Stimulated activated CD8-positive, alpha-beta memory T cell treated with anti-CD3 and anti-CD28 coated beads, Interleukin-4, amount 100 ng/mL, for 24 hours (primary cell): ENCODE data around the gene CXCL14.
"Not testable (repeated sequence)": the region's sequence is repeated elsewhere in the genome, so short reads cannot be mapped to it uniquely, and the experiment has no call there.

Source experiments
- DNase-seq: peaks from one replicate; pipeline ENCODE4 v3.0.0-alpha.2; 2020; ENCODE audit warnings: low read depth

The CXCL14 gene

GRCh38 chr5:135543001-135543484, 35.7 kb downstream of the CXCL14 start:
- no peak for DNase-seq

DNA sequence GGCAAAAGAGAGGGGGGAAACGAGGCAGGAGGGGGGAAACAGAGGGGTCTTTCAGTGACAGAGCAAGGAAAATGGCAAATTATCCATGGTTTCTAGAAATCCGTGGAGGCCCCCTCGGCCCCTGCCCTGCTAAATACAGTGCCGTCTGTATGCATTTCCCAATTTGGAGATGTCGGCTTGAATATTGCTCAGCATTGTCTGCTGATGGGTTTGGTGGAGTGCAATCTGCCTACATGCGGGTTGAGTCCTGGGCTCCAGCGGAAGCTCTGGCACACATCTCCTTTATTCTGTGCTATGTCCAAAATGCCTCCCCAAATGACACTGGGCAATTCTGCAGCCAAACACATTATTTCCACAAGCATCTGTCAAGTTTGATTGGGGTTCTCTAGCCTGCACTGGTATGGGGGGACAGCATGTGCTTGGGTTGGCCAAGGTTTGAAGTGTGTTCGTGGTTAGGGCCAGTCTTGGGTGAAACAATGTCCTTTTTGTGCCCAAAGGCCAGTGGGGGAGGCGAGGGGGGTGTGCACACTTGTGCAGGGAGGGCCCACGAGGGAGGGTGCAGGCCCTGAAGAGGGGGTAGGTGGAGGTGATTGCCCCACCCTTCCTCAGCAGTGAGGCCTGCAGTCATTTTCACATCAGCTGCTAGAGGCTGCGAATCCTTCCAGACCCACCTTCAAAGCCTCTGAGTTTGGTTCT, 36.8 kb downstream of the CXCL14 start:
- DNase-seq: no peak

- no peak for DNase-seq
Observed at GRCh38 chr5:135539430-135540005, 39.3 kb downstream of the CXCL14 start.

DNA sequence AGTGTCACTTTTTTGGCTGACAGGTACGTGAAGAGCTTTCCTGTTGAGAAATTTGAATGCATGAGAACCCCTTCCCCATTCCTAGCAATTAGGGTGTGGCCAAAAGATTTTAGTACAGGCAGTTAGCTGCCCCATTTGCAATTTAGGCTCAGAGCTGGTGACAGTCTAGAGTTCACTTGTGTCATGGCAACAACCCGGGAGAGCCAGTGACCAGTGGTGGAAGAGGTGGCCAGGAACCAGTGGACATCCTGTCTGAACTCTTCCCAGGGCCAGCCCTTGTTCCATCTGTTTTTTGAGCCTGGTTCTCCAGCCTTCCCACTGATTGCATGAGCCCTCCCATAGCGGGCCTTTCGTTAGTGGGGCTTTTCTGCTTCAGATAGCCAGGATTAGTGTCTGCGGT, 40.5 kb downstream of the CXCL14 start:
- no peak for DNase-seq

DNA sequence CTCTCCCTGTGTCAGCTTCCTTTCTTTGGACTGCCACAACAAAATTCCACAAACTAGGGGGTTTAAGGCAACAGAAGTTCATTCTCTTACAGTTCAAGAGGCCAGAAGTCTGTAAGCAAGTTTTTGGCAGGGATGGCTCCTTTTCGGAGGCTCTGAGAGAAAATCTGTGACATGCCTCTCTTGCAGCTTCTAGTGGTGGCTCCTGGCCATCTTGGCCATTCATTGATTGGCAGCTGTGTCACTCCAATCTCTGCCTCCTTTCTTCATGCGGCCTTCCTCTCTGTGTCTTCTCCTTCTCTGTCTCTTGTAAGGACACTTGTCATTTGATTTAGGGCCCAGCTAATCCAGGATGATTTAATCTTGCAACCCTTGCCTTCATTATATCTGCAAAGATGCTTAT, 41.0 kb downstream of the CXCL14 start:
- no peak for DNase-seq

DNA sequence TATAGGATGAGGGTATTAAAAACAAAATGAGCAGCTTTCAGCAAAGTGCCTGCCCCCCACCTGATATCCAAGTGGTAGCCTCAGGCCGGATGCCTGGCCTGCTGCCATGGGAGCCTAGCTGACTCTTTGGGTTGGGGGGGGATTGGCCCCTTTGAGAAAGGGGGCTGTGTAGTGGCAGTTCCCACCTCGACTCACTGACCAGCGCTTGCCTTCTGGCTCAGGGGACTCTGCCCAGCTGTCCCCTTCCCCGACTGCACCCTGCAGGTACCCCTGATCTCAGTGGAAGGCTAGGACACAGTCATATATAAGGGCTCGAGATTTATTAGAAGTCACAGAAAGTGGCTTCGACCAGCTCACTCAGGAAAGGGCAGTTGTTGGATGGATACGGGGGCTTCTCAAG, 41.5 kb downstream of the CXCL14 start:
- DNase-seq: no peak

DNA sequence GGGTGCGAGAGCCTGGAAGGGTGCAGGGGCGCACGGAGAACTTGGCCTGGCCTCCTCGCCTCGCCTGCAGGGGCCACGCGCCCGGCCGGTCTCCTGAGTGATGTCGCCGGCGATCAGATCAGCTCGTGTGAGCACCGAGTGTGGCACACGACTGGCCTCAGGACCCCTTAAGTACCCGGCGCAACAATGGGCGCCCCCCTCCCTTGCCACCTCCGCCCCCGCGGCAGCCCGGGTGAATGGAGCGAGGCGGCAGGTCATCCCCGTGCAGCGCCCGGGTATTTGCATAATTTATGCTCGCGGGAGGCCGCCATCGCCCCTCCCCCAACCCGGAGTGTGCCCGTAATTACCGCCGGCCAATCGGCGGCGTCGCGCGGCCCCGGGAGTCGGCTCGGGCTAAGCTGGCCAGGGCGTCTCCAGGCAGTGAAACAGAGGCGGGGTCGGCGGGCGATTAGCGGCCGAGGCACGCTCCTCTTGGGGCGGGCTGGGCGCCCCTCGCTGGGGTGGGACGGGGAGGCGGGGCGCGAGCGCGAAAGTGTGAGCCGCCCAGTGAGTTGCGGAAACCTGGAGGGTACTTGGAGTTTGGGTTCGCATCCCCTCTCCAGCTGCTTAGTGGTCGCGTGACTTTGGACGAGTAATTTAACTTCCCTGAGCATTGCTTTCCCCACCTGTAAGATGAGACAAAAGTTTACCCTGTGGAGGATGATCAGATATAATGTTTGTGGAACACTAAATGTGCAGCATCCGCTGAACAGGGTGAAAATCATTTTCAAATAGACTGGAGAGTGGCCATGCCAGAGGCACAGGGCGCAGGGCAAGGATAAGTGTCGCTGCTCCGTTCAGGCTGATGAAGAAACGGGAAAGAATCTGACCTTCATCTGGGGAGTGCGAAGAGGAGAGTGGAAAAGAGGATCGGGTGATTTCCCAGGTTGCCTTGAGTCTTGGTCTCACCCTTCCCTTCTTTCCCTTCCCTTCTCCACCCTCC, 42.7 kb downstream of the CXCL14 start, which contains the start of gene NEUROG1:
TSS of gene NEUROG1 (minus strand) at position 145 of the 982 bp plus-strand sequence. CDS start 274 bp downstream, outside the sequence.
- DNase-seq: no peak

DNA sequence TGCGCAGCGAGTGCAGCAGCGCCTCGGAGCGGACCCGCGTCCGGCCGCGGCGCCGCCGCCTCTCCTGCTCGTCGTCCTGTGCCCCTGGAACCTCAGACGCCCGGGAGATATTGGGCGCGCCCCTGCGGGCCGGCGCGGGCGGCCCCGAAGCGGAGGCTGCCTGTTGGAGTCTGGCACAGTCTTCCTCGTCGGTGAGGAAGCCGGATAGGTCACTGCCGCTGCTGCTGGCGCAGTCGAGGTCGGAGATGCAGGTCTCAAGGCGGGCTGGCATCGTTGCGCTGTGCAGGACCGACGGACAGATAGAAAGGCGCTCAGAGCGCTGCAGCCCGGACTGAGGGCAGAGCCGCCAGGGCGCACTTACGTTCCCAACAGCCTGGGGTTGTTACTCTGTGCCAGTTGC, 43.4 kb downstream of the CXCL14 start:
- DNase-seq: no peak

GRCh38 chr5:135534609-135535419, 44.0 kb downstream of the CXCL14 start:
- DNase-seq: no peak

GRCh38 chr5:135533794-135534193, 45.0 kb downstream of the CXCL14 start:
- no peak for DNase-seq

- no peak for DNase-seq
Observed at GRCh38 chr5:135533334-135533733, 45.5 kb downstream of the CXCL14 start.

GRCh38 chr5:135529576-135529975, 49.2 kb downstream of the CXCL14 start:
- DNase-seq: not testable (repeated sequence)

DNA sequence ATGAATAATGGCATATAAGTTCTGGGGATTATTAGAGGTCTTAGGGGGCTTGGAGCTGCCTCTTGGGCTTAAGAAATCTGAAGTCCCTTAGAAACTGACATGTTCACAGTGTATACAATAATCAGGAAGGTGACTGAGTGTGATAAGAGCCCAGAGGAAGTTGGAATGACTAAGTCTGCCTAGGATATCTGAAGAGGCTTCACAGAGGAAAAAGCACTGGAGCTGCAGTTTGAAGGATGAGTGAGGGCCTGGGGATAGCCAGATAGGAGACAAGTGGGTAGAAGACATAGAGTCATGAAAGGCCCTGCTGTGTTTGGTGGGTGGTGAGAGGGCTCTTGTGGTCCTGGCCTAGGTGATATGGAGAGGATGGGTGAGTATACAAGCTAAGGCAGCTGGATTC, 51.9 kb downstream of the CXCL14 start:
- DNase-seq: no peak

DNA sequence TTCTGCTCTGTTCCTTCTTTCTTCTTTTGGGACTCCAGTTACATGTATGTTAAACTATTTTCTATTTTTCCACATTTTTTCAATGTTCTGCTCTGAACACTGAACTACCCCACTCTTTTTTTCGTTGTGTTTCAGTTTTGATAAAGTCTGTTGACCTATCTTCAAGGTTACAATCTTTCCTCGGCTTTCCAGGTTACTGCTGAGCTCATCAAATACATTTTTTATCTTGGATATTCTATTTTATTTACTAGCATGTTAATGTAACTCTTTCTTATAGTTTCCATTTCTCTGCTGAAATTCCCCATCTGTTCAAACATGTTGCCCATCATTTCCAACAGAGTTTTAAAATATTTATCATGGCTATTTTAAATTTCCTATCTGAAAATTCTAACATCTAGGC, 56.8 kb downstream of the CXCL14 start:
- no peak for DNase-seq
